ENCODE data around the gene CCL23.

CCL23 gene

GRCh38 chr17:35991075-35991474, 26.7 kb downstream of the CCL23 start:
- no peaks in the 10 kb centered on the region for H3K4me1 ChIP-seq (ENCODE audit: insufficient read depth, low read length, severe bottlenecking)
- H3K9me2 ChIP-seq (ENCODE audit: low read depth, low read length): no peaks in the 10 kb centered on the region
- no peak overlapping the region for H3K9ac ChIP-seq (ENCODE audit: low read length)
- H4K20me1 ChIP-seq (ENCODE audit: insufficient read depth, low read length): no peaks in the 10 kb centered on the region
- 0 out of 2 replicates have a peak, but pooled peaks cover 3% of the 10 kb centered on the region for H3K9me3 ChIP-seq (ENCODE audit: low read length)
- no peak overlapping the region for H2AFZ ChIP-seq (ENCODE audit: low read length)
- TF ChIP-seq CTCF (IDR thresholded peaks at IDR 0.05; ENCODE audit: low read length) (no peak), EZH2 (IDR thresholded peaks at IDR 0.05; ENCODE audit: borderline replicate concordance, low read length) (no peak)
- no peak overlapping the region for H3K27ac ChIP-seq (ENCODE audit: low read depth, low read length, poor library complexity, severe bottlenecking)
- no peaks in the 10 kb centered on the region for H3K27me3 ChIP-seq (ENCODE audit: insufficient read depth, low read length)
- no peaks in the 10 kb centered on the region for H3K36me3 ChIP-seq (ENCODE audit: insufficient read depth, low read length)
- H3F3A ChIP-seq (ENCODE audit: insufficient read depth, low read length): no peaks in the 10 kb centered on the region
- no peak overlapping the region for H3K4me2 ChIP-seq (ENCODE audit: low read length)
- no peak overlapping the region for H3K4me3 ChIP-seq (ENCODE audit: low read depth, low read length, poor library complexity, severe bottlenecking)
- no peaks in the 10 kb centered on the region for H3K79me2 ChIP-seq (ENCODE audit: insufficient read depth, low read length)

- H3K36me3 ChIP-seq (ENCODE audit: insufficient read depth, low read length): no peaks in the 10 kb centered on the region
- no peaks in the 10 kb centered on the region for H3F3A ChIP-seq (ENCODE audit: insufficient read depth, low read length)
- H3K27ac ChIP-seq (ENCODE audit: low read depth, low read length, poor library complexity, severe bottlenecking): no peak overlapping the region
- H3K4me1 ChIP-seq (ENCODE audit: insufficient read depth, low read length, severe bottlenecking): no peaks in the 10 kb centered on the region
- TF ChIP-seq CTCF (IDR thresholded peaks at IDR 0.05; ENCODE audit: low read length) (no peak), EZH2 (IDR thresholded peaks at IDR 0.05; ENCODE audit: borderline replicate concordance, low read length) (no peak)
- H3K9ac ChIP-seq (ENCODE audit: low read length): no peak overlapping the region
- no peaks in the 10 kb centered on the region for H3K9me3 ChIP-seq (ENCODE audit: low read length)
- H4K20me1 ChIP-seq (ENCODE audit: insufficient read depth, low read length): no peaks in the 10 kb centered on the region
- no peak overlapping the region for H2AFZ ChIP-seq (ENCODE audit: low read length)
- H3K79me2 ChIP-seq (ENCODE audit: insufficient read depth, low read length): no peaks in the 10 kb centered on the region
- H3K9me2 ChIP-seq (ENCODE audit: low read depth, low read length): no peaks in the 10 kb centered on the region
- no peak overlapping the region for H3K4me3 ChIP-seq (ENCODE audit: low read depth, low read length, poor library complexity, severe bottlenecking)
- H3K4me2 ChIP-seq (ENCODE audit: low read length): no peak overlapping the region
- H3K27me3 ChIP-seq (ENCODE audit: insufficient read depth, low read length): no peaks in the 10 kb centered on the region
Observed at GRCh38 chr17:35988164-35988563, 29.6 kb downstream of the CCL23 start.

GRCh38 chr17:35986643-35987042, 31.1 kb downstream of the CCL23 start, which contains the start of gene CCL14:
Gene CCL14, minus strand, starts transcription at chr17:35986729. Its CDS starts 80 bp downstream, at chr17:35986649.
- H3K4me3 ChIP-seq (ENCODE audit: low read depth, low read length, poor library complexity, severe bottlenecking): no peak within 1 kb of the TSS
- H3K9me2 ChIP-seq (ENCODE audit: low read depth, low read length): no peaks in the 10 kb centered on the region
- no peak within 1 kb of the TSS for H3K27ac ChIP-seq (ENCODE audit: low read depth, low read length, poor library complexity, severe bottlenecking)
- H3K4me1 ChIP-seq (ENCODE audit: insufficient read depth, low read length, severe bottlenecking): no peaks in the 10 kb centered on the region
- no peak within 1 kb of the TSS for H2AFZ ChIP-seq (ENCODE audit: low read length)
- H3K27me3 ChIP-seq (ENCODE audit: insufficient read depth, low read length): no peaks in the 10 kb centered on the region
- no peaks in the 10 kb centered on the region for H3K9me3 ChIP-seq (ENCODE audit: low read length)
- no peak within 1 kb of the TSS for H3K9ac ChIP-seq (ENCODE audit: low read length)
- H3K36me3 ChIP-seq (ENCODE audit: insufficient read depth, low read length): no peaks in the 10 kb centered on the region
- no peaks in the 10 kb centered on the region for H3K79me2 ChIP-seq (ENCODE audit: insufficient read depth, low read length)
- H3K4me2 ChIP-seq (ENCODE audit: low read length): no peak within 1 kb of the TSS
- no peak for TF ChIP-seq EZH2 (IDR thresholded peaks at IDR 0.05; ENCODE audit: borderline replicate concordance, low read length)
- no peak for TF ChIP-seq CTCF (IDR thresholded peaks at IDR 0.05; ENCODE audit: low read length)
- H3F3A ChIP-seq (ENCODE audit: insufficient read depth, low read length): no peaks in the 10 kb centered on the region
- H4K20me1 ChIP-seq (ENCODE audit: insufficient read depth, low read length): no peaks in the 10 kb centered on the region
